Endothelial cell of umbilical vein (primary cell): ENCODE measurements around the gene SRRM4.

Experiments
- EZH2 ChIP-seq: IDR thresholded peaks from 2 replicates; pipeline ENCODE4 v1.6.1; 2012; ENCODE audit warnings: borderline replicate concordance, low read depth, mild to moderate bottlenecking, moderate library complexity, low read length, inconsistent platforms; ENCODE audit not compliant: severe bottlenecking
- TF ChIP-seq, protein P1 (sequence below), 2 donors: IDR thresholded peaks; 1 replicate in 1 of 2; 2 replicates in 1 of 2; pipeline ENCODE4 v1.5.1; 2011; ENCODE audit warnings: low read length in 2 of 2, mild to moderate bottlenecking in 2 of 2, moderate library complexity in 2 of 2, control low read depth in 1 of 2, inconsistent platforms in 1 of 2, low read depth in 1 of 2; ENCODE audit not compliant: insufficient read depth in 1 of 2; ENCODE audit errors: extremely low read depth in 1 of 2

DNA sequence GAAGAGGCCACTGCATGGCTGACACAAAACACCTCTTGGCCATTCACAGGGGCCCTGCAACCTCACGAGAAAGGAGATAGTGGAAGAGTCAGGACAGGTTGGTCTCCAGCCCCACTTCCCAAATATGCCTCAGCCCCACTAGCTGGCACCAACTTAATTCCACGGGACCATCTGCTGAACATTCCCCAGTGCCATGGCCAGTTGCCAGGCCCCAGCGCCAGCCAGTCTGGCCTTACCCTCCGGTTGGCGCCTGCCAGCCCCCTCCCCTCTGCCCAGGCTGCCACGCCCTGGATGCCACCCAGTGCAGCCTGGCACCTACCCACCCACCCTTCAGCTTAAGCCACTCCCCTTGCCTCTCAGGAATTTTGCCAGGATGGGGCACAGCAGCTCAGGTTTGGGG, 176.2 kb downstream of the SRRM4 start:
- TF ChIP-seq EZH2 = no peak
- TF ChIP-seq, protein P1, sequence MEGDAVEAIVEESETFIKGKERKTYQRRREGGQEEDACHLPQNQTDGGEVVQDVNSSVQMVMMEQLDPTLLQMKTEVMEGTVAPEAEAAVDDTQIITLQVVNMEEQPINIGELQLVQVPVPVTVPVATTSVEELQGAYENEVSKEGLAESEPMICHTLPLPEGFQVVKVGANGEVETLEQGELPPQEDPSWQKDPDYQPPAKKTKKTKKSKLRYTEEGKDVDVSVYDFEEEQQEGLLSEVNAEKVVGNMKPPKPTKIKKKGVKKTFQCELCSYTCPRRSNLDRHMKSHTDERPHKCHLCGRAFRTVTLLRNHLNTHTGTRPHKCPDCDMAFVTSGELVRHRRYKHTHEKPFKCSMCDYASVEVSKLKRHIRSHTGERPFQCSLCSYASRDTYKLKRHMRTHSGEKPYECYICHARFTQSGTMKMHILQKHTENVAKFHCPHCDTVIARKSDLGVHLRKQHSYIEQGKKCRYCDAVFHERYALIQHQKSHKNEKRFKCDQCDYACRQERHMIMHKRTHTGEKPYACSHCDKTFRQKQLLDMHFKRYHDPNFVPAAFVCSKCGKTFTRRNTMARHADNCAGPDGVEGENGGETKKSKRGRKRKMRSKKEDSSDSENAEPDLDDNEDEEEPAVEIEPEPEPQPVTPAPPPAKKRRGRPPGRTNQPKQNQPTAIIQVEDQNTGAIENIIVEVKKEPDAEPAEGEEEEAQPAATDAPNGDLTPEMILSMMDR (IDR thresholded peaks at IDR 0.05; ENCODE audit: extremely low read depth in 1 of 2, insufficient read depth in 1 of 2, low read depth in 1 of 2, low read length in 2 of 2) = no peak
